Activated naive CD8-positive, alpha-beta T cell treated with anti-CD3 and anti-CD28 coated beads for 36 hours (primary cell): ENCODE results near the gene ANKRD36C. TPM values are rescaled to one million over a fixed set of nuclear protein-coding genes. Genes with fewer than 3 reads are reported as not detected.
A peak's percentile ranks its signal among the peaks of the same experiment; 100 is the strongest.
"Not testable (repeated sequence)": the region's sequence is repeated elsewhere in the genome, so short reads cannot be mapped to it uniquely, and the experiment has no call there.

Experiments
- DNase-seq: peaks from one replicate; pipeline ENCODE4 v3.0.0; 2021
- H3K27ac Mint-ChIP-seq: one replicate; pipeline ENCODE4 v1.8.0; 2022; ENCODE audit warnings: mild to moderate bottlenecking, moderate library complexity, mixed read lengths
- H3K27me3 Mint-ChIP-seq: one replicate; pipeline ENCODE4 v1.8.0; 2022; ENCODE audit warnings: mild to moderate bottlenecking, mixed read lengths
- H3K36me3 Mint-ChIP-seq: one replicate; pipeline ENCODE4 v1.8.0; 2021; ENCODE audit warnings: mild to moderate bottlenecking, mixed read lengths
- H3K4me1 Mint-ChIP-seq: one replicate; pipeline ENCODE4 v1.8.0; 2021; ENCODE audit warnings: mixed read lengths
- H3K4me3 Mint-ChIP-seq: one replicate; pipeline ENCODE4 v1.8.0; 2022; ENCODE audit warnings: mild to moderate bottlenecking, moderate library complexity, mixed read lengths
- H3K9me3 Mint-ChIP-seq: one replicate; pipeline ENCODE4 v1.8.0; 2022; ENCODE audit warnings: mixed read lengths
- total RNA-seq, 2 experiments: library from RNA; stranded (reverse); gene quantifications; one replicate each; pipeline ENCODE4 v1.2.3, GENCODE V29; 2021

Gene ANKRD36C
- total RNA-seq = 10 to 100 TPM; 25.4 to 27.1 TPM

DNA sequence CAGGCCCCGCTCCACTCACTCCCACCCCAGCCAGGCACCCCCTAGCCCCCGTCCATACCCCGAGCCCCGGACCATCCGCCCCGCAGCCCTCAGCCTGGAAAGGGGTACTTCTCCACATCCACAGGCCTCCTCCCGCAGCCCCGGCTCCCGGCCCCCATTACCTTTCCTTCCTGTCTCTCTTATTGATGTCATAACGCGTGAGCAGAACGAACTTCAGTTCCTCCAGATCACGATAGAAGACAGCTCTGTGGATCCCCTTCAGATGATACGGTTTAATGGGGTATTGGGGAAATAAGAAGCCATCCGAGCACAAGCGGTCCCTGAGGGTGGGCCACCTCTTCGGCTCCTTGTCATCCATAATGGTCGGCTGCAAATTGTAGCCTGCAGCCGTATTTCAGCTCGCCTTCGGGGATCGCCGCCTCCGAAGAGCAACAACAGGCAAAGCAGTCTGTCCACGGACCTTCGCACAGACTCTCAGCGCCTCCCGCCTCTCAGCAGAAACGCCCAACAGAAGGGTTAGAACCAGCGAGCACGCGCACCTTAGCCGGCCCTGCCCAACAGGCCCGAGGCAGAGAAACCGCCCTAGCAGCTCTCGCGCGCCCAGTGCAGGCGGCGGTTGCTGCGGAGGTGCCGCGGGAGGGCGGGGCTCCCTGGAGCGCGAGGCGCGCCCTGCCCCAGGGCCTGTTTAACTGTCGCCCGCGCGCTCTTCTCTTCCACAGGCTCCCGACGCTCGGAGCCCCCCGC is at the start of gene ANKRD36C:
Gene ANKRD36C, minus strand, starts transcription at position 474 of the 744 bp plus-strand sequence. Its CDS starts 116 bp downstream, at position 358.
- not testable (repeated sequence) for H3K36me3 Mint-ChIP-seq, H3K9me3 Mint-ChIP-seq, H3K4me1 Mint-ChIP-seq
- Mint-ChIP-seq H3K4me3 (peak within 1 kb of the TSS; percentile 95), H3K27me3 (peaks cover 21% of the 10 kb centered on the region), H3K27ac (peak within 1 kb of the TSS; percentile 94)
- peak; percentile 38 for DNase-seq

- not testable (repeated sequence) for H3K27ac Mint-ChIP-seq, H3K9me3 Mint-ChIP-seq, DNase-seq, H3K4me3 Mint-ChIP-seq, H3K4me1 Mint-ChIP-seq, H3K36me3 Mint-ChIP-seq, H3K27me3 Mint-ChIP-seq
Measured at GRCh38 chr2:96035554-96035953, 43.9 kb upstream of the ANKRD36C start.

DNA sequence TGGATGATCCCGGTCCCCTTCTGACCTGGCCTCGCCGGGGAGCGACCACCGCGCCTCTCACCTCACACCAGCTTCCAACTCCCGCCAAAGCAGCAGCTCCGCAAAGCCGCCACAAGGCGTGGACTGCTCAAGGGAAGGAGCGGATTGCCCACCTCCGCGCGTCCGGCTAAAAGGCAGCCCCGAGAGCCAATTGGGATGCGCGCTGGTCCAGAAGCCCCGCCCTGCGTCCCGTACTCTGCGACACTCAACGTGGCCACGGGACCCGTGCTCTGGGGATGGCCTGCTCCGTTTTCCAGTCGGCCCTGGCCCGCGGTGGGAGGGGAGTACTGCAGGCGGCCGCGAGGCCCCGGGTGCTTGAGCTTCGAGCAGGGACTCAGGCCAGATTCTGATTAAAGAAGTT is 43.2 kb upstream of the ANKRD36C start, which contains the start of gene GPAT2:
Gene GPAT2, minus strand, starts transcription at position 125 of the 400 bp plus-strand sequence. CDS start 2,557 bp downstream, outside the sequence.
- not testable (repeated sequence) for H3K4me1 Mint-ChIP-seq, H3K4me3 Mint-ChIP-seq, DNase-seq, H3K27ac Mint-ChIP-seq, H3K9me3 Mint-ChIP-seq, H3K27me3 Mint-ChIP-seq, H3K36me3 Mint-ChIP-seq

DNA sequence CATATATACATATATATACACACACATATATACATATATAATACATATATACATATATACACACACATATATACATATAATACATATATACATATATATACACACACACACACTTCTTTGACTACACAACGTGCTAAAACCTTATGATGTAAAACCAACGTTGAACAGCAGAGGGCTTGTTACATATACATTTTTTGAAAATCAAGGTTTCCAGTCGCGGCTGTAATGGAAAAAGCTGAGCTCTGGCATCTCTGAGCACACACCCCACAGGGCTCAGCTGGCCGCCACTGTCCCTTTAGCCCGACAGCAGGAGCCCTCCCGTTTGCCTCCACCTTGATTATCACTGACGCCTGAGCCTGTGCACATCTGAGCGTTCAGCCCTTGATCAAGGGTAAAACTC is 42.4 kb upstream of the ANKRD36C start:
- not testable (repeated sequence) for H3K27ac Mint-ChIP-seq, H3K4me1 Mint-ChIP-seq, DNase-seq, H3K9me3 Mint-ChIP-seq, H3K36me3 Mint-ChIP-seq, H3K4me3 Mint-ChIP-seq, H3K27me3 Mint-ChIP-seq

GRCh38 chr2:96027725-96028325 is 36.2 kb upstream of the ANKRD36C start:
- H3K4me1 Mint-ChIP-seq, H3K27me3 Mint-ChIP-seq, H3K27ac Mint-ChIP-seq, H3K36me3 Mint-ChIP-seq, H3K9me3 Mint-ChIP-seq, H3K4me3 Mint-ChIP-seq, DNase-seq: not testable (repeated sequence)

GRCh38 chr2:96025755-96026154 is 34.1 kb upstream of the ANKRD36C start:
- DNase-seq, H3K4me1 Mint-ChIP-seq, H3K4me3 Mint-ChIP-seq, H3K9me3 Mint-ChIP-seq, H3K27ac Mint-ChIP-seq, H3K27me3 Mint-ChIP-seq, H3K36me3 Mint-ChIP-seq: not testable (repeated sequence)

DNA sequence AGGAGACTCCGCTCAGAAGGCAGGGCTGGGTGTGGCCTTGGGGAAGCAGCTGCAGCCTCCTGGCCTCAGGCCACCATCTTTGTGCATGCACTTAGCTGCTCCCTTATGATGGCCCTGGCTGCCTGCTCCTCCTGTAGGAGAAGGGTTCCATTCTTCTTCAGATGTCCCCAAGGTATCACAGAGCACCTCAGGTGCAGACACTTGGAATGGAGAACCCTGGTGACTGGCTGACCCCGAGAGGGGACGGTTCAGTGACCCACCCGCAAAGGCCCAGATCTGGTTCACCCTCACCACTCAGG is 33.5 kb upstream of the ANKRD36C start:
- no peak for DNase-seq
- no peaks in the 10 kb centered on the region for H3K9me3 Mint-ChIP-seq
- no peaks in the 10 kb centered on the region for H3K36me3 Mint-ChIP-seq
- no peaks in the 10 kb centered on the region for H3K27me3 Mint-ChIP-seq
- H3K4me1 Mint-ChIP-seq = peaks cover 2% of the 10 kb centered on the region
- H3K27ac Mint-ChIP-seq = no peak overlapping the region
- H3K4me3 Mint-ChIP-seq = no peak overlapping the region

DNA sequence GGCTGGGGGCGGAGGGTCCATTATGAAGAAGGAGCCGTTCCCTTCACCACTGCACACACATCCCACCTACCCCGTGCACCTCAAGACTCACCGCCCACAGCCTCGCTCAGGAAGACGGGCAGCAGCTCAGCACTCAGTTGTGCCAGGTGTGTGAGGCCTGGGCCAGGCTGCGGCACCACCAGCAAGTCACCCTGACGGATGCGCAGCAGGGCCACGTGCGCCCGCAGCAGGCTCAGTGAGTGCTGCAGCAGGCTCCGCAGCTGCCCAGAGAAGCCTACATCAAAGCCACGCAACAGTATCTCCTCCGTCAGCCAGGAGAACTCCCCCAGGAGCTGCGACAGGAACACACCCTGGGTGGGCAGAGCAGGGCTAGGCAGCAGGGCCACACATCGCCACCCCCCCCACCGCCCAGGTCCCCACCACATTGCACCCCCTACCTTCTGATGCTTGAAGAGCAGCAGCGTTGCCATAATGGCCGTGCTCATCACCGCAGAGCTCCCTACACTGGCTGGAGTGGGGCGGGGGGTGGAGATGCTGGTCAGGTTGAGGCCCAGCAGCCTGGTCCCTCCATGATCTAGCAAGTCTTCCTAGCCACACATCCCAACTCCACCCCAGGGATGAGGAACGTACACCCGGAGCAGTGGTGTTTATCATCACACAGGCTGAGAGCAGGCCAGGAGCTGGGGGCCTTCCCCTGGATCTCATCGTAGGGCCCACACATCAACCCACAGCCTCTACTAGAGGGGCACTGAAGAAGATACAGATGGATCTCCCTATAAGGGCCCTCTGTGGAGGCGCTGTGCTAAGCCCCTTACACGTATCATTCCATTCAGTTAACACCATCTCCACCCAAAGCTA is 32.9 kb upstream of the ANKRD36C start:
- DNase-seq = no peak
- peaks cover 3% of the 10 kb centered on the region for H3K4me1 Mint-ChIP-seq
- no peaks in the 10 kb centered on the region for H3K27me3 Mint-ChIP-seq
- H3K36me3 Mint-ChIP-seq = no peaks in the 10 kb centered on the region
- no peaks in the 10 kb centered on the region for H3K9me3 Mint-ChIP-seq
- no peak overlapping the region for H3K27ac Mint-ChIP-seq
- H3K4me3 Mint-ChIP-seq = no peak overlapping the region

- H3K9me3 Mint-ChIP-seq, H3K27me3 Mint-ChIP-seq, H3K4me3 Mint-ChIP-seq: not testable (repeated sequence)
Measured at GRCh38 chr2:96023701-96024100, 32.1 kb upstream of the ANKRD36C start.

GRCh38 chr2:96022701-96023447 is 31.2 kb upstream of the ANKRD36C start:
- not testable (repeated sequence) for H3K9me3 Mint-ChIP-seq, H3K36me3 Mint-ChIP-seq, H3K4me3 Mint-ChIP-seq

More at GRCh38 chr2:96023701-96024100, 32.1 kb upstream of the ANKRD36C start:
- H3K36me3 Mint-ChIP-seq, H3K4me1 Mint-ChIP-seq, H3K27ac Mint-ChIP-seq, DNase-seq: not testable (repeated sequence)

DNA sequence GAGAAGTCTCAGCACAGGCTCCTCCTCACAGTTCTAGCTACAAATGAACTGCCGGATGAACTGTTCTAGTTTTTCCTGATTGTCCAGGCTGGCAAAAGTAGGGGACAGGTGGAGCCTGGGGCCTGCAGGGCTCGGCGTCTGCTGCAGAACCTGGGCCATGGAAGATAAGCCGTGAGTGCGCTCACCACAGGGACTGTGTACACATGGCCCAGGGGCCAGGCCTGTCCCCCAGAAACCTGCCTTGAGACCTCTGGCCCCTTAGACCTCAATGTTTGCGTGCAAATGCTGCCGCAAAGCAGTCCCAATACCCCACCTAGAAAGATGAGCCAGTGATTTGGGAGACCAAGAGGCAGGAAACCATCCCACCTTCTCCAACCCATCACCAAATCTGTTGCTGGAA is 30.5 kb upstream of the ANKRD36C start:
- not testable (repeated sequence) for H3K27ac Mint-ChIP-seq, H3K27me3 Mint-ChIP-seq, H3K4me1 Mint-ChIP-seq, H3K36me3 Mint-ChIP-seq, H3K9me3 Mint-ChIP-seq, DNase-seq, H3K4me3 Mint-ChIP-seq

More at GRCh38 chr2:96022701-96023447, 31.2 kb upstream of the ANKRD36C start:
- H3K27ac Mint-ChIP-seq, H3K4me1 Mint-ChIP-seq, H3K27me3 Mint-ChIP-seq: not testable (repeated sequence)
- peak; percentile 71 for DNase-seq

GRCh38 chr2:96021142-96021541 is 29.5 kb upstream of the ANKRD36C start:
- peak overlapping the region; percentile 42 for H3K27ac Mint-ChIP-seq
- H3K36me3 Mint-ChIP-seq, H3K4me1 Mint-ChIP-seq, DNase-seq, H3K27me3 Mint-ChIP-seq, H3K4me3 Mint-ChIP-seq, H3K9me3 Mint-ChIP-seq: not testable (repeated sequence)

DNA sequence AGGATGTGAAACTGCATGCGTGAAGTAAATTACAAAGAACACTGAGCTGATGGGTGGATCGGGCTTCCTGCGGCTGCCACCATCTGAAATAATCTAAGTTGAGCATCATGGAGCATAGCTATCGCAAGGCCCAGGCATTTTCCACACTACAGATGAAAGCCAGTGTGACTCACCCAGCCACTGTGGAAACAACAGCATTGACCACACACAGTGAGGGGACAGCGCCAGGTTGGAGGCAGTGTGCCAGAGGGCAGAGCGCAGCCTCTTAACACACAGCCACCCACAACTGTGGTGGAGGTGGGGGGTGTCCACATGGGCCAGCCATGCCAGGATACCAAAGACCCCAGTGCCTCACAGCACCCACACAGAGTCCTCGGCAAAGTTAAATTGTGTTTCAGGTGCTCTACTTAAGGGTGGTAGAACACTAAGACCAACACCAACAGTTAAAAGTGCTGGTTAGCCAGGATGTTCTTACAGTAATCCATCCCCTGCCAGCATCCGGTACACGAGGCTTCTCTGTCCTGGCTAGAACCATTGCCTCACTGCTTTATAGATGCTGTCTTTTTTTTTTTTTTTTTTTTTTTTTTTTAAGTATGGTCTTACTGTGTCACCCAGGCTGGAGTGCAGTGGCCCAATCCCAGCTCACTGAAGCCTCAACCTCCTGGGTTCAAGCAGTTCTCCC is 28.4 kb upstream of the ANKRD36C start:
- not testable (repeated sequence) for H3K36me3 Mint-ChIP-seq, H3K4me1 Mint-ChIP-seq, DNase-seq, H3K4me3 Mint-ChIP-seq, H3K9me3 Mint-ChIP-seq, H3K27me3 Mint-ChIP-seq
- H3K27ac Mint-ChIP-seq = peak overlapping the region; percentile 23

GRCh38 chr2:96016321-96016720 is 24.7 kb upstream of the ANKRD36C start:
- not testable (repeated sequence) for H3K27me3 Mint-ChIP-seq, H3K27ac Mint-ChIP-seq, H3K36me3 Mint-ChIP-seq, DNase-seq, H3K9me3 Mint-ChIP-seq, H3K4me3 Mint-ChIP-seq, H3K4me1 Mint-ChIP-seq
